Mesenchymal stem cell (in vitro differentiated cells and primary cell): ENCODE data around the gene IL1RAPL2.

Experiments used
- DNase-seq: peaks from one replicate; pipeline ENCODE4 v3.0.0-alpha.2; 2013
- H2AFZ ChIP-seq: one replicate; pipeline ENCODE4 v1.6.1; 2013; ENCODE audit warnings: low read depth, mild to moderate bottlenecking, control low read depth, inconsistent platforms, low read length, moderate library complexity
- H2AK5ac ChIP-seq: 2 replicates; pipeline ENCODE4 v1.6.1; 2013; ENCODE audit warnings: low read length, moderate library complexity, mild to moderate bottlenecking, inconsistent platforms; ENCODE audit not compliant: severe bottlenecking
- H2BK120ac ChIP-seq: one replicate; pipeline ENCODE4 v1.6.1; 2013; ENCODE audit warnings: low read depth, mild to moderate bottlenecking, inconsistent platforms, low read length, moderate library complexity
- H2BK12ac ChIP-seq, 2 experiments: one replicate each; pipeline ENCODE4 v1.6.1; 2013; ENCODE audit warnings: inconsistent platforms in 2 of 2, low read length in 2 of 2, mild to moderate bottlenecking in 2 of 2, moderate library complexity in 2 of 2, control low read depth in 1 of 2
- H2BK15ac ChIP-seq: one replicate; pipeline ENCODE4 v1.6.1; 2013; ENCODE audit warnings: mild to moderate bottlenecking, low read depth, inconsistent platforms; ENCODE audit not compliant: poor library complexity, severe bottlenecking
- H2BK5ac ChIP-seq: 2 replicates; pipeline ENCODE4 v1.6.1; 2013; ENCODE audit warnings: low read depth, mild to moderate bottlenecking, low read length, control low read depth, inconsistent platforms; ENCODE audit not compliant: poor library complexity, severe bottlenecking
- H3K14ac ChIP-seq, 2 experiments: one replicate each; pipeline ENCODE4 v1.6.1; 2013; ENCODE audit warnings: inconsistent platforms in 2 of 2, low read length in 2 of 2, control low read depth in 1 of 2, mild to moderate bottlenecking in 1 of 2, moderate library complexity in 1 of 2
- H3K18ac ChIP-seq, 2 experiments: one replicate each; pipeline ENCODE4 v1.6.1; 2013; ENCODE audit warnings: inconsistent platforms in 2 of 2, low read length in 2 of 2, control low read depth in 1 of 2, low read depth in 1 of 2, mild to moderate bottlenecking in 1 of 2
- H3K23ac ChIP-seq, 2 experiments: one replicate each; pipeline ENCODE4 v1.6.1; 2013; ENCODE audit warnings: inconsistent platforms in 2 of 2, low read length in 2 of 2, mild to moderate bottlenecking in 2 of 2, moderate library complexity in 2 of 2, control low read depth in 1 of 2
- H3K27ac ChIP-seq: 2 replicates; pipeline ENCODE4 v1.5.1; 2013; ENCODE audit warnings: mild to moderate bottlenecking, moderate library complexity, low read length, control low read depth, inconsistent platforms; ENCODE audit not compliant: poor library complexity, severe bottlenecking
- H3K27me3 ChIP-seq, 2 experiments: 2 replicates each; pipeline versions ENCODE4 v1.6.1 to v1.7.0; 2013; ENCODE audit warnings: low read length in 2 of 2, mild to moderate bottlenecking in 2 of 2, moderate library complexity in 2 of 2, control low read depth in 1 of 2, inconsistent platforms in 1 of 2; ENCODE audit not compliant: control insufficient read depth in 1 of 2, insufficient read depth in 1 of 2
- H3K36me3 ChIP-seq, 2 experiments: 2 replicates each; pipeline versions ENCODE4 v1.6.1 to v1.7.0; 2013; ENCODE audit warnings: low read length in 2 of 2, control low read depth in 1 of 2, inconsistent platforms in 1 of 2, low read depth in 1 of 2, mild to moderate bottlenecking in 1 of 2; ENCODE audit not compliant: insufficient read depth in 2 of 2, control insufficient read depth in 1 of 2
- H3K4ac ChIP-seq, 2 experiments: one replicate each; pipeline ENCODE4 v1.6.1; 2013; ENCODE audit warnings: inconsistent platforms in 2 of 2, low read length in 2 of 2, mild to moderate bottlenecking in 2 of 2, moderate library complexity in 2 of 2, control low read depth in 1 of 2, low read depth in 1 of 2
- H3K4me1 ChIP-seq: 2 replicates; pipeline ENCODE4 v1.6.1; 2013; ENCODE audit warnings: low read depth, low read length, control low read depth; ENCODE audit not compliant: control insufficient read depth, insufficient read depth
- H3K4me2 ChIP-seq: 2 replicates; pipeline ENCODE4 v1.6.1; 2013; ENCODE audit warnings: low read length, mild to moderate bottlenecking, inconsistent platforms; ENCODE audit not compliant: poor library complexity, severe bottlenecking
- H3K4me3 ChIP-seq, 2 experiments: 2 replicates each; pipeline versions ENCODE4 v1.5.1 to v1.7.0; 2013; ENCODE audit warnings: low read length in 2 of 2, mild to moderate bottlenecking in 2 of 2, control low read depth in 1 of 2, low read depth in 1 of 2; ENCODE audit not compliant: insufficient read depth in 1 of 2
- H3K79me1 ChIP-seq: replicated peaks from 2 replicates; pipeline ENCODE4 v1.6.1; 2013; ENCODE audit warnings: mild to moderate bottlenecking, control low read depth, low read length, inconsistent platforms; ENCODE audit not compliant: poor library complexity, severe bottlenecking
- H3K9ac ChIP-seq: 2 replicates; pipeline ENCODE4 v1.7.0; 2013; ENCODE audit warnings: mild to moderate bottlenecking, low read length, moderate library complexity
- H3K9me3 ChIP-seq: 2 replicates; pipeline ENCODE4 v1.7.0; 2013; ENCODE audit warnings: mild to moderate bottlenecking, low read length; ENCODE audit not compliant: control insufficient read depth
- H4K8ac ChIP-seq: one replicate; pipeline ENCODE4 v1.6.1; 2013; ENCODE audit warnings: inconsistent platforms, mild to moderate bottlenecking, low read length, moderate library complexity
- H4K91ac ChIP-seq: one replicate; pipeline ENCODE4 v1.6.1; 2013; ENCODE audit warnings: mild to moderate bottlenecking, low read length, inconsistent platforms
- WGBS: methylation state at CpG from one replicate; pipeline ENCODE4 v1.1.7; 2013; ENCODE audit warnings: mixed read lengths; 5-methylcytosine and 5-hydroxymethylcytosine counted together

Gene IL1RAPL2

DNA sequence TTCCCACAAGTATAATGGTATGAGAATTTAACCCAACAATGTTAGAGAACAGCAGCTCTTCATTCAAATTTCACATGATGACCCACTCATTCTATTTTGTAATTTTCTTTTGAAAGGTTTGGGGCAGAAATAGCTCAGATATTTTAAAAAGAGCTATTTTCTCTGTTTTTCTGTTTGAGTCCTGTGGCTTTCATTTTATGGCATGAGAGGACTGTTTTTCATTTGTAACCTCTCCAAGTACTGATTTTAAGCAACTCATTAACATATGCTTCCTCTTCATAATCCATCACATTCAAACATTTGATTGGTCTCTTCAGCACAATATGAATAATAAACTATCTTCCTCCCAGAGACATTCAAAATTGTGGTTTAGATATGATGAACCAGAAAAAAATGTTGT lies 783.5 kb downstream of the IL1RAPL2 start:
- H2BK15ac ChIP-seq: no peak overlapping the region
- H3K4ac ChIP-seq: no peak overlapping the region
- H2AK5ac ChIP-seq: no peak overlapping the region
- H3K9ac ChIP-seq: no peak overlapping the region
- H2BK5ac ChIP-seq: no peak overlapping the region
- H3K27ac ChIP-seq: no peak overlapping the region
- no peak overlapping the region for H3K18ac ChIP-seq
- H3K36me3 ChIP-seq: no peaks in the 10 kb centered on the region
- no peak for DNase-seq
- H3K79me1 ChIP-seq: no peaks in the 10 kb centered on the region
- H3K14ac ChIP-seq: no peak overlapping the region
- H2BK120ac ChIP-seq: no peak overlapping the region
- H2AFZ ChIP-seq: no peak overlapping the region
- H3K9me3 ChIP-seq: no peaks in the 10 kb centered on the region
- H3K23ac ChIP-seq: no peak overlapping the region
- H3K27me3 ChIP-seq: no peaks in the 10 kb centered on the region
- no peak overlapping the region for H4K91ac ChIP-seq
- H3K4me3 ChIP-seq: no peak overlapping the region
- H3K4me1 ChIP-seq: no peaks in the 10 kb centered on the region
- H4K8ac ChIP-seq: no peak overlapping the region
- H2BK12ac ChIP-seq: no peak overlapping the region
- no peak overlapping the region for H3K4me2 ChIP-seq

- 50% methylated on average over 1 of the region's 2 CpGs for WGBS
- Histone ChIP-seq H3K4ac (no peak overlapping the region), H2AFZ (no peak overlapping the region)
These were observed 809.8 kb downstream of the IL1RAPL2 start for GRCh38 chrX:105375816-105376215.

DNA sequence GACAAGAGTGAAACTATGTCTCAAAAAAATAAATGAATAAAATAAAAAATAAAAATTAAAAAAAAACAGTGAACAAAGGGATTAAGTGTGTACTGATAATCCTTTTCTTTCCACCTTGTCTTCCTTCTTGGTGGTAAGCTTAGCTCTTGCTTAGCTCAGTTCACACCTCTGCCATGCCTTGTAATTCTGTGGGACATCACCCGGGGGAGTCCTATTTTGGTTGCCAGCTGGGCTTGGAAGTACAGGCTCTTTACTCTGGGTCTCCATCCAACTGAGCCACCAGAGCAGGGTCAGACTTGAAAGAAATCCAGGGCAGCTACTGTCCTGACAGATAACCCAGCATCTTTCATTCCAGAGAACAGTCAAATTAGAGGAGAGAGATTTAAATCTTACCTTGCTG lies 858.7 kb downstream of the IL1RAPL2 start:
- Histone ChIP-seq H2AK5ac (no peak overlapping the region), H3K9ac (no peak overlapping the region), H3K9me3 (peaks cover 12% of the 10 kb centered on the region), H3K4ac (no peak overlapping the region), H2AFZ (no peak overlapping the region), H2BK12ac (no peak overlapping the region), H3K4me3 (no peak overlapping the region), H3K14ac (no peak overlapping the region), H3K79me1 (no peaks in the 10 kb centered on the region), H2BK15ac (no peak overlapping the region), H3K4me1 (no peaks in the 10 kb centered on the region), H3K27ac (no peak overlapping the region), H3K18ac (no peak overlapping the region), H3K4me2 (no peak overlapping the region), H4K91ac (no peak overlapping the region), H2BK120ac (no peak overlapping the region), H2BK5ac (no peak overlapping the region), H3K23ac (no peak overlapping the region), H4K8ac (no peak overlapping the region), H3K36me3 (no peaks in the 10 kb centered on the region), H3K27me3 (peaks cover 0 to 8% of the 10 kb centered on the region in 2 experiments)
- no peak for DNase-seq
- WGBS: 73% methylated on average over 1 of the region's 1 CpG

More at GRCh38 chrX:105375816-105376215, 809.8 kb downstream of the IL1RAPL2 start:
- no peak overlapping the region for H3K4me2 ChIP-seq
- H3K4me3 ChIP-seq: no peak overlapping the region
- no peak overlapping the region for H3K18ac ChIP-seq
- H3K14ac ChIP-seq: no peak overlapping the region
- H2AK5ac ChIP-seq: no peak overlapping the region
- H2BK120ac ChIP-seq: no peak overlapping the region
- no peak overlapping the region for H4K8ac ChIP-seq
- H3K27me3 ChIP-seq: no peaks in the 10 kb centered on the region
- no peak overlapping the region for H4K91ac ChIP-seq
- H3K9me3 ChIP-seq: no peaks in the 10 kb centered on the region
- H2BK5ac ChIP-seq: no peak overlapping the region
- no peaks in the 10 kb centered on the region for H3K4me1 ChIP-seq
- H2BK12ac ChIP-seq: no peak overlapping the region
- no peak overlapping the region for H2BK15ac ChIP-seq
- H3K27ac ChIP-seq: no peak overlapping the region
- no peak for DNase-seq
- H3K79me1 ChIP-seq: no peaks in the 10 kb centered on the region
- no peak overlapping the region for H3K23ac ChIP-seq
- H3K9ac ChIP-seq: no peak overlapping the region
- no peaks in the 10 kb centered on the region for H3K36me3 ChIP-seq

DNA sequence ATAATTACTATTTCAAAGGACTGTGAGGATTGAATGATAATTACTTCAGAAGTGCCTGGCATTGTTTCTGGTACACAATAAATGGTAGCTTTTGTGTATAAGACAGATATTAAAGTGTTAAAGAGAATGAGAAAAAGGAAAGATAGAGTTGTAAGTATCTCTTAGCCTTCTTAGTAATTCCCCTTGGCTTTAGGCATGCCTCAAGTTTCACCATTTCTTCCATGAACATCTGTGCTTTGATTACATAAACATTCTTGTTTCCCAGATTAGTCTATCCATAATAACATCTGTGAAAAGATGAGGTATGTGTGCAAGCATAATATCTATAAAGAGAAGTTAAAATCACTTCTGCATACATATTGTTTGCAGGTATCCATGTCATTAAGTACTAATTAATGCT lies 885.4 kb downstream of the IL1RAPL2 start:
- H2BK5ac ChIP-seq: no peak overlapping the region
- no peaks in the 10 kb centered on the region for H3K36me3 ChIP-seq
- H2BK120ac ChIP-seq: no peak overlapping the region
- peaks cover 0 to 6% of the 10 kb centered on the region in 2 experiments for H3K27me3 ChIP-seq
- no peaks in the 10 kb centered on the region for H3K79me1 ChIP-seq
- H3K14ac ChIP-seq: no peak overlapping the region
- no peak overlapping the region for H4K91ac ChIP-seq
- H2BK15ac ChIP-seq: no peak overlapping the region
- H3K4ac ChIP-seq: no peak overlapping the region
- H2AK5ac ChIP-seq: no peak overlapping the region
- H3K23ac ChIP-seq: no peak overlapping the region
- H3K4me1 ChIP-seq: no peaks in the 10 kb centered on the region
- H3K18ac ChIP-seq: no peak overlapping the region
- no peak overlapping the region for H3K4me2 ChIP-seq
- H4K8ac ChIP-seq: no peak overlapping the region
- no peaks in the 10 kb centered on the region for H3K9me3 ChIP-seq
- no peak overlapping the region for H3K9ac ChIP-seq
- H3K27ac ChIP-seq: no peak overlapping the region
- no peak overlapping the region for H3K4me3 ChIP-seq
- DNase-seq: peak; percentile 2
- H2AFZ ChIP-seq: no peak overlapping the region
- H2BK12ac ChIP-seq: no peak overlapping the region
